HepG2 (cell line): ENCODE measurements around the gene HTRA2. TPM values are rescaled to one million over a fixed set of nuclear protein-coding genes. Genes with fewer than 3 reads are reported as not detected.

Experiments
- ATAC-seq: fragments of 200-7000 bp; cut with Tn5 transposase; 3 replicates; pipeline ENCODE4 v1.9.1; 2020; ENCODE audit warnings: mild to moderate bottlenecking, moderate library complexity
- BruUV-seq: library from RNA; stranded (reverse); fragments of 400-500 nt; replicated peaks from 2 replicates; lab custom pipeline; 2021; lab: Mats Ljungman, UMichigan
- CTCF ChIA-PET: fragments of 300-600 bp; formaldehyde crosslinking; extraction: SDS; loops from one replicate; lab custom pipeline; 2021; ENCODE audit warnings: low total read pairs, inconsistent platforms, low intra/inter-chr PET ratio; lab: Yijun Ruan, JAX
- POLR2A ChIA-PET: fragments of 350-600 bp; sonication (Branson Sonifier 250); formaldehyde crosslinking; loops from one replicate; lab custom pipeline; 2020; ENCODE audit warnings: antibody characterized with exemption, inconsistent platforms; lab: Yijun Ruan, JAX
- DNase-seq: peaks from one replicate; pipeline ENCODE4 v3.0.0-alpha.2; 2015; ENCODE audit warnings: low spot score
- FAIRE-seq: peaks from 3 replicates; lab custom pipeline; 2011; peaks lifted over from hg19 to GRCh38; lab: Jason Lieb, UNC
- H2AFZ ChIP-seq: one replicate; pipeline ENCODE4 v1.6.1; 2011; ENCODE audit warnings: low read length, inconsistent platforms
- H3K27ac ChIP-seq: fragments of 300-600 bp; 3 replicates; pipeline ENCODE4 v1.8.0; 2011; ENCODE audit warnings: mixed run types, mild to moderate bottlenecking, mixed read lengths, low read length, inconsistent platforms; ENCODE audit not compliant: insufficient read depth; ENCODE audit errors: extremely low read length
- H3K27me3 ChIP-seq, 2 experiments: fragments of 200-600 bp in 1 of 2; 2 replicates in 1 of 2; 3 replicates in 1 of 2; pipeline versions ENCODE4 v1.6.0 to v1.8.0; 2011; ENCODE audit warnings: low read length in 2 of 2, mild to moderate bottlenecking in 2 of 2, moderate library complexity in 2 of 2, inconsistent platforms in 1 of 2; ENCODE audit not compliant: insufficient read depth in 2 of 2, control insufficient read depth in 1 of 2
- H3K36me3 ChIP-seq, 2 experiments: fragments of 200-600 bp in 1 of 2; replicated peaks in 1 of 2; 2 replicates in 1 of 2; 3 replicates in 1 of 2; pipeline versions ENCODE4 v1.5.1 to v1.8.0; 2011; ENCODE audit warnings: low read length in 2 of 2, inconsistent platforms in 1 of 2; ENCODE audit not compliant: insufficient read depth in 2 of 2, control insufficient read depth in 1 of 2
- H3K4me1 ChIP-seq: 2 replicates; pipeline ENCODE4 v1.5.1; 2012; ENCODE audit warnings: low read length, inconsistent platforms; ENCODE audit not compliant: insufficient read depth
- H3K4me2 ChIP-seq: 2 replicates; pipeline ENCODE4 v1.6.0; 2011; ENCODE audit warnings: low read depth, low read length, inconsistent platforms
- H3K4me3 ChIP-seq, 3 experiments: fragments of 200-600 bp in 1 of 3; sonication (generic), shearing (Covaris generic) in 1 of 3; replicated peaks in 1 of 3; 2 replicates each; pipeline ENCODE4 v1.5.1; 2011 to 2016; ENCODE audit warnings: low read length in 3 of 3, inconsistent platforms in 2 of 3, low read depth in 2 of 3, mild to moderate bottlenecking in 2 of 3, control low read depth in 1 of 3, mixed read lengths in 1 of 3; ENCODE audit not compliant: insufficient read depth in 1 of 3
- H3K79me2 ChIP-seq: one replicate; pipeline ENCODE4 v1.6.1; 2011; ENCODE audit warnings: low read length, inconsistent platforms; ENCODE audit not compliant: insufficient read depth
- H3K9ac ChIP-seq: 2 replicates; pipeline ENCODE4 v1.6.0; 2011; ENCODE audit warnings: mild to moderate bottlenecking, low read depth, low read length, inconsistent platforms; ENCODE audit not compliant: insufficient read depth
- H3K9me3 ChIP-seq: 2 replicates; pipeline ENCODE4 v1.5.1; 2012; ENCODE audit warnings: mild to moderate bottlenecking, low read length
- H4K20me1 ChIP-seq: 2 replicates; pipeline ENCODE4 v1.6.0; 2011; ENCODE audit warnings: inconsistent platforms, mild to moderate bottlenecking, low read length, moderate library complexity; ENCODE audit not compliant: insufficient read depth
- AFF4 ChIP-seq: sonication (generic); formaldehyde crosslinking; IDR thresholded peaks from 2 replicates; pipeline ENCODE4 v1.4.0; 2020; ENCODE audit warnings: missing genetic modification reagents
- ATF4 ChIP-seq, 2 experiments: fragments of 450-650 bp in 1 of 2; sonication (generic) in 1 of 2; formaldehyde crosslinking; IDR thresholded peaks; 2 replicates each; pipeline versions ENCODE4 v1.5.0 to v1.8.0; 2020 to 2022; ENCODE audit warnings: mild to moderate bottlenecking in 1 of 2, missing genetic modification reagents in 1 of 2
- CTCF ChIP-seq: sonication (generic); formaldehyde crosslinking; IDR thresholded peaks from 2 replicates; pipeline ENCODE4 v1.5.0; 2020; ENCODE audit warnings: mild to moderate bottlenecking, missing genetic modification reagents, moderate library complexity
- DRAP1 ChIP-seq: IDR thresholded peaks from 2 replicates; pipeline ENCODE4 v1.6.1; 2016; ENCODE audit warnings: missing genetic modification reagents, missing compliant biosample characterization
- EHMT2 ChIP-seq: fragments of 200-600 bp; sonication (generic); IDR thresholded peaks from 2 replicates; pipeline ENCODE4 v1.7.0; 2017; ENCODE audit warnings: antibody characterized with exemption, low read depth, low read length, borderline replicate concordance
- ELF3 ChIP-seq: IDR thresholded peaks from 2 replicates; pipeline ENCODE4 v1.6.1; 2016; ENCODE audit warnings: missing genetic modification reagents, missing compliant biosample characterization
- FOXA1 ChIP-seq, 2 experiments: fragments of 450-650 bp in 1 of 2; sonication (generic) in 1 of 2; formaldehyde crosslinking in 1 of 2; IDR thresholded peaks; 2 replicates each; pipeline versions ENCODE4 v1.4.0 to v1.6.1; 2016 to 2020; ENCODE audit warnings: missing genetic modification reagents in 1 of 2
- KLF9 ChIP-seq: IDR thresholded peaks from 2 replicates; pipeline ENCODE4 v1.6.1; 2016; ENCODE audit warnings: low read depth
- MAFF ChIP-seq: IDR thresholded peaks from 2 replicates; pipeline ENCODE4 v1.6.1; 2011; ENCODE audit warnings: low read depth, low read length, improper control_type of control experiment
- MAFK ChIP-seq, 2 experiments: IDR thresholded peaks in 1 of 2; conservative IDR thresholded peaks in 1 of 2; 2 replicates each; pipeline ENCODE4 v1.6.1; 2011; ENCODE audit warnings: improper control_type of control experiment in 2 of 2, low read length in 2 of 2
- RAD21 ChIP-seq: fragments of 450-650 bp; formaldehyde crosslinking; IDR thresholded peaks from 2 replicates; pipeline ENCODE4 v1.5.0; 2020; ENCODE audit warnings: mild to moderate bottlenecking
- SAP130 ChIP-seq: IDR thresholded peaks from 2 replicates; pipeline ENCODE4 v1.6.1; 2016; ENCODE audit warnings: low read depth
- SMC3 ChIP-seq: IDR thresholded peaks from 2 replicates; pipeline ENCODE4 v1.6.1; 2011; ENCODE audit warnings: low read length, improper control_type of control experiment
- SOX5 ChIP-seq: IDR thresholded peaks from 2 replicates; pipeline ENCODE4 v1.6.1; 2016; ENCODE audit warnings: borderline replicate concordance
- STAG1 ChIP-seq: sonication (generic); formaldehyde crosslinking; IDR thresholded peaks from 2 replicates; pipeline ENCODE4 v1.4.0; 2020; ENCODE audit warnings: missing genetic modification reagents
- THAP11 ChIP-seq: IDR thresholded peaks from 2 replicates; pipeline ENCODE4 v1.6.1; 2016; ENCODE audit warnings: missing biosample characterization, missing genetic modification reagents
- ZFP37 ChIP-seq: sonication (generic); formaldehyde crosslinking; IDR thresholded peaks from 2 replicates; pipeline ENCODE4 v1.4.0; 2020; ENCODE audit warnings: missing genetic modification reagents, borderline replicate concordance
- ZNF766 ChIP-seq: sonication (generic); formaldehyde crosslinking; IDR thresholded peaks from 2 replicates; pipeline ENCODE4 v1.5.0; 2020; ENCODE audit warnings: missing genetic modification reagents, borderline replicate concordance
- ZNF772 ChIP-seq: sonication (generic); formaldehyde crosslinking; IDR thresholded peaks from 2 replicates; pipeline ENCODE4 v1.5.0; 2020; ENCODE audit warnings: mild to moderate bottlenecking, missing genetic modification reagents
- in situ Hi-C: cut with HindIII; loops from 2 replicates; pipeline ENCODE4 v1.10.0; 2017; ENCODE audit warnings: low pct_unique_long_range_greater_than_20kb; ENCODE audit not compliant: extremely low pct_ligation_motif_present
- intact Hi-C: fragments of 100-400 bp; cut with micrococcal nuclease; formaldehyde crosslinking; loops from one replicate; pipeline ENCODE4 v1.10.0; 2022; ENCODE audit not compliant: unreplicated experiment
- polyA plus RNA-seq, 8 experiments: library from polyadenylated mRNA; depleted of rRNA in 3 of 8; stranded (reverse) in 7 of 8; unstranded in 1 of 8; fragments of >200 nt; fragmentation: Illumina TruSeq in 4 of 8; extraction: Trizol in 4 of 8; gene quantifications; 2 replicates each; pipeline versions ENCODE4 v1.2.1 to v1.2.3, GENCODE V29; 2011 to 2016; ENCODE audit warnings: low read depth in 4 of 8, missing spikeins in 1 of 8, mixed read lengths in 1 of 8; ENCODE audit not compliant: insufficient read depth in 1 of 8
- total RNA-seq, 5 experiments: library from RNA; depleted of rRNA; stranded (reverse); fragments of >200 nt; fragmentation: Illumina TruSeq; extraction: Trizol; gene quantifications; 2 replicates each; pipeline ENCODE4 v1.2.3, GENCODE V29; 2016; ENCODE audit warnings: low read depth in 1 of 5

HTRA2 gene
- total and polyA plus RNA-seq, 2 of the 13 experiments (the other 11 are each of a cell fraction or from before 2014, with no cell fraction given), result 47.7 to 50.3 TPM

- ChIA-PET POLR2A (interaction anchor here (0.7 to 5.9 kb wide), 6 partner anchors 24 to 74 kb away, joined by 3 to 76 read pairs (median 12); partner anchors contain the start of genes CCDC142, LBX2, PCGF1 and TTC31), CTCF (interaction anchor here (1.2 to 2.4 kb wide), 5 partner anchors 25 to 282 kb away, joined by 4 to 19 read pairs (median 5); partner anchors contain the start of genes CCDC142, PCGF1 and TTC31)
- DNase-seq (peak; percentile 68), FAIRE-seq (peak; percentile 80), ATAC-seq (no peak)
- Histone ChIP-seq H4K20me1 (no peaks in the 10 kb centered on the region), H3K9ac (no peak overlapping the region), H3K36me3 (peaks cover 12 to 23% of the 10 kb centered on the region in 2 experiments), H3K4me3 (no peak overlapping the region), H3K4me2 (no peak overlapping the region), H3K79me2 (peaks cover 27% of the 10 kb centered on the region), H3K27me3 (peaks cover 4 to 11% of the 10 kb centered on the region in 2 experiments; a peak in 3 of 5 replicates), H3K9me3 (no peaks in the 10 kb centered on the region), H3K27ac (no peak overlapping the region), H3K4me1 (peaks cover 32% of the 10 kb centered on the region), H2AFZ (no peak overlapping the region)
- BruUV-seq, result no TSS peak
- intact Hi-C loops (loop anchor here (1.0 kb wide), 1 partner anchor 199 kb away; no protein-coding TSS in a partner anchor), in situ Hi-C loops (no loop called here)
- TF ChIP-seq THAP11 (CRISPR knock-in tag) (peak; percentile 46; the same call in 1 of the 2 replicates), ZFP37 (CRISPR knock-in tag) (no peak), SAP130 (CRISPR knock-in tag) (peak; percentile 40; the same call in 1 of the 2 replicates), SOX5 (CRISPR knock-in tag) (no peak), CTCF (CRISPR knock-in tag) (peak; percentile 72), ELF3 (CRISPR knock-in tag) (peak; percentile 18; the same call in 1 of the 2 replicates), KLF9 (CRISPR knock-in tag) (no peak), AFF4 (CRISPR knock-in tag) (no peak), ZNF766 (CRISPR knock-in tag) (no peak), MAFK (conservative IDR thresholded peaks at IDR 0.05 in 1 of 2, IDR thresholded peaks at IDR 0.05 in 1 of 2; ENCODE audit: low read length in 2 of 2) (peak; percentile 73 to 77), ATF4 (CRISPR knock-in tag; IDR thresholded peaks at IDR 0.05) (0 out of 4 replicates have a peak, but pooled peaks of 1 of the 2 experiments have one; percentile 34), DRAP1 (CRISPR knock-in tag) (no peak), MAFF (peak; percentile 71), EHMT2 (no peak), STAG1 (CRISPR knock-in tag) (peak; percentile 90), ZNF772 (CRISPR knock-in tag) (no peak), SMC3 (peak; percentile 76), FOXA1 (IDR thresholded peaks at IDR 0.05) (no peak), FOXA1 (CRISPR knock-in tag; IDR thresholded peaks at IDR 0.05) (peak; percentile 64), RAD21 (peak; percentile 59; the same call in 1 of the 2 replicates)
These were observed 2.5 kb downstream of the HTRA2 start for GRCh38 chr2:74532222-74532621.
